ENCODE results near the gene KIF19. TPM values are rescaled to one million over a fixed set of nuclear protein-coding genes. Genes with fewer than 3 reads are reported as not detected.

KIF19 gene
- total RNA-seq, 1 donor from 2014 or later, result 2.2 TPM

- no peak overlapping the region for H3K27ac Mint-ChIP-seq
- no peaks in the 10 kb centered on the region for H3K36me3 Mint-ChIP-seq (ENCODE audit: insufficient read depth)
- H3K9me3 Mint-ChIP-seq (ENCODE audit: low read depth), result no peaks in the 10 kb centered on the region
- H3K27me3 Mint-ChIP-seq, result no peaks in the 10 kb centered on the region
- peaks cover 32% of the 10 kb centered on the region for H3K4me1 Mint-ChIP-seq (ENCODE audit: low read depth)
- no peak for DNase-seq (ENCODE audit: low spot score, unreplicated experiment)
- H3K4me3 Mint-ChIP-seq (ENCODE audit: low read depth), result no peak overlapping the region
- TF ChIP-seq, protein P1, sequence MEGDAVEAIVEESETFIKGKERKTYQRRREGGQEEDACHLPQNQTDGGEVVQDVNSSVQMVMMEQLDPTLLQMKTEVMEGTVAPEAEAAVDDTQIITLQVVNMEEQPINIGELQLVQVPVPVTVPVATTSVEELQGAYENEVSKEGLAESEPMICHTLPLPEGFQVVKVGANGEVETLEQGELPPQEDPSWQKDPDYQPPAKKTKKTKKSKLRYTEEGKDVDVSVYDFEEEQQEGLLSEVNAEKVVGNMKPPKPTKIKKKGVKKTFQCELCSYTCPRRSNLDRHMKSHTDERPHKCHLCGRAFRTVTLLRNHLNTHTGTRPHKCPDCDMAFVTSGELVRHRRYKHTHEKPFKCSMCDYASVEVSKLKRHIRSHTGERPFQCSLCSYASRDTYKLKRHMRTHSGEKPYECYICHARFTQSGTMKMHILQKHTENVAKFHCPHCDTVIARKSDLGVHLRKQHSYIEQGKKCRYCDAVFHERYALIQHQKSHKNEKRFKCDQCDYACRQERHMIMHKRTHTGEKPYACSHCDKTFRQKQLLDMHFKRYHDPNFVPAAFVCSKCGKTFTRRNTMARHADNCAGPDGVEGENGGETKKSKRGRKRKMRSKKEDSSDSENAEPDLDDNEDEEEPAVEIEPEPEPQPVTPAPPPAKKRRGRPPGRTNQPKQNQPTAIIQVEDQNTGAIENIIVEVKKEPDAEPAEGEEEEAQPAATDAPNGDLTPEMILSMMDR (IDR thresholded peaks at IDR 0.05; ENCODE audit: unreplicated experiment), result no peak
Measured at GRCh38 chr17:74371653-74372147, 45.7 kb downstream of the KIF19 start.

DNA sequence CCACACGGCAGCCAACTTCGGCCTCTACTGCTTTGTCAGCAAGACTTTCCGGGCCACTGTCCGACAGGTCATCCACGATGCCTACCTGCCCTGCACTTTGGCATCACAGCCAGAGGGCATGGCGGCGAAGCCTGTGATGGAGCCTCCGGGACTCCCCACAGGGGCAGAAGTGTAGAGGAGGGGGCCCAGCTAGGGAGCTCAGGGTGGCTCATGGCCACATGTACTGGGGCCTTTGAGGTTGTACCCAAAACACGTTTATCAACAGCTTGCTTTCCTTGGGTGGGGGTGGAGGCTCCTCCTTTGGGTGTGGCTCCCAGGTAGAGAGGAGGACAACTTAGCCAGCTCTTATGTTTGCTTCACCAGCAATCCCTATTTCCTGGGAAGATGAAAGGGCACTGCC, 46.4 kb downstream of the KIF19 start:
- Mint-ChIP-seq H3K27ac (peak overlapping the region; percentile 97), H3K4me1 (ENCODE audit: low read depth) (peaks cover 32% of the 10 kb centered on the region), H3K9me3 (ENCODE audit: low read depth) (no peaks in the 10 kb centered on the region), H3K27me3 (no peaks in the 10 kb centered on the region), H3K36me3 (ENCODE audit: insufficient read depth) (no peaks in the 10 kb centered on the region), H3K4me3 (ENCODE audit: low read depth) (no peak overlapping the region)
- no peak for DNase-seq (ENCODE audit: low spot score, unreplicated experiment)
- TF ChIP-seq, protein P1 (IDR thresholded peaks at IDR 0.05; ENCODE audit: unreplicated experiment), result no peak

DNA sequence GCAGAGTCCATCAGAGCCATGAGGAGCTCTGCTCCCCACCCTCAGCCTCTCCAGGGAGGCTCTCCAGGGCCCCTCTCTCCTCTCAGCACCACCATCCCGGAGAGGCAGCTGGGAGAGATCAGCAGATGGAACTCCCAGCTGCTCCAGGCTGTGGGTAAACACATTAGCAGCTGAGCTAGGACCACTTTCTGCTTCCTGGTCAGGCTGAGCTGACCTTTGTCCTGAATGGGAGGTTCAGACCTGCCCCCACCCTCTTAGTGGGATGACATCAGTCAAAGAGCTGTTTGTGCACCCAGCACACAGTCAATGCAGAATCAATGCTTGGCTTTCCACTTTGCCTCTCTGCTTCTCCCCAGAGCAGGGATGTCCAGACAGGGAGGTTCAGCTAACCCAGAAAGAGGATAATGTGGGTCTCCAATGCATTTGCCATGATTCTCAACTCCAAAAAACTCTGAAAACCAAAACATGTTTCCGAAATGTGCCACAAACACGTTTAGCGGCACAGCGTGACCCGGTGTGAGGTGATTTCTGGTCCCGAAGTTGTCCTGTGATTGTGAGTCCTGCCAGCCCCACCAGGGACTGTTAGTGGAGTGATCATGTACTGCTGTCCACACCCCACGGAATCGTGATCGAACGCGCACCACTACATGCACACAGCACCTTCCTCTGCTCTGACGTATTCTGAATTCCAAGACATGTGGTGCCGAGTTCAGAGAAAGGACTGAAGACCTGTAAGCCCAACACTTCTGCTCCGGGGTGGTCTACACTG, 48.0 kb downstream of the KIF19 start:
- TF ChIP-seq, protein P1 (IDR thresholded peaks at IDR 0.05; ENCODE audit: unreplicated experiment), result no peak
- Mint-ChIP-seq H3K27me3 (no peaks in the 10 kb centered on the region), H3K36me3 (ENCODE audit: insufficient read depth) (no peaks in the 10 kb centered on the region), H3K4me3 (ENCODE audit: low read depth) (peak overlapping the region; percentile 19), H3K9me3 (ENCODE audit: low read depth) (no peaks in the 10 kb centered on the region), H3K27ac (peak overlapping the region; percentile 97), H3K4me1 (ENCODE audit: low read depth) (peaks cover 27% of the 10 kb centered on the region)
- DNase-seq (ENCODE audit: low spot score, unreplicated experiment), result peak; percentile 47

DNA sequence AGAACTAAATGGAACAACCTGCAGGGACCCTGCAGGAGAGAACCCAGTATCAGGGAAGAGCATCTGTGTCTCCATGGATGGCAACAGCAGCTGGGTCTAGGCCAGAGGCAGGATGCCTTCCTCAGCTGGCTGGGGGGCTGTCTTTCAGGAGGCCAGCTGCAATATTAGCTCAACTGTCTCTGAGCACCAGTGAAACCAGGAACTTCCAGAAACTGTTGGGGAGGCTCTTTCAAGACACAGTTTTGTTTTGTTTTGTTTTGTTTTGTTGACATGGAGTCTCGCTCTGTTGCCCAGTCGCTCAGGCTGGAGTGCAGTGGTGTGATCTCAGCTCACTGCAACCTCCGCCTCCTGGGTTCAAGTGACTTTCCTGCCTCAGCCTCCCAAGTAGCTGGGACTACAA, 48.8 kb downstream of the KIF19 start:
- no peak overlapping the region for H3K4me3 Mint-ChIP-seq (ENCODE audit: low read depth)
- TF ChIP-seq, protein P1 (IDR thresholded peaks at IDR 0.05; ENCODE audit: unreplicated experiment), result no peak
- H3K36me3 Mint-ChIP-seq (ENCODE audit: insufficient read depth), result no peaks in the 10 kb centered on the region
- no peaks in the 10 kb centered on the region for H3K27me3 Mint-ChIP-seq
- H3K9me3 Mint-ChIP-seq (ENCODE audit: low read depth), result no peaks in the 10 kb centered on the region
- H3K27ac Mint-ChIP-seq, result peak overlapping the region; percentile 97
- DNase-seq (ENCODE audit: low spot score, unreplicated experiment), result no peak
- H3K4me1 Mint-ChIP-seq (ENCODE audit: low read depth), result peaks cover 22% of the 10 kb centered on the region

DNA sequence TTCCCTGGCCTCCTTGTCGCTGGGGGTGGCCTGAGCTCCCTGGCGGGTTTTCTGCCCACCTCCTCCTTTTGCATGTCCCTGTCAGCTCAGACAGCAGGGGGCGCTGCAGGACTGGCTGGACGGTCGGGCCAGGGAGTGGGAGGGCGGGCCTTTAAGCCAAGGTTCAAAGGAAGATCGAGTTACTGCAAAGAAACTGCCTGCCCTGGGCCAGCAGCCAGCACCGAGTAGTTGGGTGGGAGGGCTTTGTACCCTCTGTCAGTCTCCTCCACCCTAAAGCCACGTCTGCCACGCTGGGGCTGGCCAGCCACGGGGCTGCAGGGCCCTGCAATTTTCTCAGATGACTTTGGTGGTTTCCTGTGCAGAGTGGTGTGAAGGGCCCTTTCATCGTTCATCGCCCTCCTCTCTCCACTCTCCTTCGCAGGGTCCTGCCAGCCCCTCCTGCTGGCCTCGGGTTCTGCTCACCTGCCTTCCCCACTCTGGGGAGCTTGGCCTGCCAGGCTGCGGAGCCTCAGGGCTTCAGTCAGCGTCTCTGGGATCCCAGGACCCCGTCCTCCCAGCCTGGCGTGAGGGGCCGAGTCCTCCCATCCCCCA, 53.6 kb downstream of the KIF19 start:
- Mint-ChIP-seq H3K27ac (no peak overlapping the region), H3K9me3 (ENCODE audit: low read depth) (no peaks in the 10 kb centered on the region), H3K4me3 (ENCODE audit: low read depth) (no peak overlapping the region), H3K36me3 (ENCODE audit: insufficient read depth) (no peaks in the 10 kb centered on the region), H3K27me3 (no peaks in the 10 kb centered on the region), H3K4me1 (ENCODE audit: low read depth) (peaks cover 16% of the 10 kb centered on the region)
- TF ChIP-seq, protein P1 (IDR thresholded peaks at IDR 0.05; ENCODE audit: unreplicated experiment), result peak; percentile 98
- peak; percentile 98 for DNase-seq (ENCODE audit: low spot score, unreplicated experiment)

All from progenitor cell of endocrine pancreas (in vitro differentiated cells).